CD4-positive, alpha-beta T cell (primary cell): ENCODE data around the gene CHD5. TPM values are rescaled to one million over a fixed set of nuclear protein-coding genes. Genes with fewer than 3 reads are reported as not detected.

Experiments used
- ATAC-seq: fragments of 200-7000 bp; cut with Tn5 transposase; one replicate; pipeline ENCODE4 v1.10.0; 2022; ENCODE audit warnings: mild to moderate bottlenecking; ENCODE audit not compliant: poor library complexity
- CTCF ChIA-PET: fragments of 350-600 bp; sonication (Branson Sonifier 250); formaldehyde crosslinking; loops from one replicate; lab custom pipeline; 2021; ENCODE audit warnings: antibody characterized with exemption, inconsistent platforms; lab: Charles Lee
- POLR2A ChIA-PET: fragments of 350-600 bp; sonication (Branson Sonifier 250); formaldehyde crosslinking; loops from one replicate; lab custom pipeline; 2021; ENCODE audit warnings: antibody characterized with exemption, inconsistent platforms; lab: Charles Lee
- DNase-seq, 14 experiments: peaks; one replicate each; pipeline ENCODE4 v3.0.0-alpha.2; 2013 to 2020; ENCODE audit warnings: mixed read lengths in 2 of 14
- H3K27ac ChIP-seq, 2 donors: one replicate each; pipeline versions ENCODE4 v1.5.1 to v1.7.0; 2013; ENCODE audit warnings: low read length in 2 of 2, low read depth in 1 of 2, mild to moderate bottlenecking in 1 of 2
- H3K27me3 ChIP-seq, 2 experiments: 1 replicate in 1 of 2; 2 replicates in 1 of 2; pipeline versions ENCODE4 v1.6.1 to v1.7.0; 2013; ENCODE audit warnings: low read length in 2 of 2, control low read depth in 1 of 2, mild to moderate bottlenecking in 1 of 2, moderate library complexity in 1 of 2; ENCODE audit not compliant: insufficient read depth in 2 of 2, control insufficient read depth in 1 of 2
- H3K36me3 ChIP-seq: one replicate; pipeline ENCODE4 v1.6.1; 2013; ENCODE audit warnings: low read length, control low read depth; ENCODE audit not compliant: insufficient read depth
- H3K4me1 ChIP-seq: one replicate; pipeline ENCODE4 v1.6.1; 2013; ENCODE audit warnings: low read length, control low read depth; ENCODE audit not compliant: insufficient read depth
- H3K4me3 ChIP-seq: one replicate; pipeline ENCODE4 v1.5.1; 2013; ENCODE audit warnings: mild to moderate bottlenecking, low read length, moderate library complexity
- H3K9me3 ChIP-seq, 2 experiments: 1 replicate in 1 of 2; 2 replicates in 1 of 2; pipeline versions ENCODE4 v1.6.1 to v1.7.0; 2013; ENCODE audit warnings: low read length in 2 of 2, mild to moderate bottlenecking in 2 of 2, control low read depth in 1 of 2, moderate library complexity in 1 of 2; ENCODE audit not compliant: control insufficient read depth in 1 of 2, insufficient read depth in 1 of 2
- H3K27ac Mint-ChIP-seq: one replicate; pipeline ENCODE4 v1.8.0; 2020; ENCODE audit warnings: mixed read lengths
- H3K27me3 Mint-ChIP-seq: one replicate; pipeline ENCODE4 v1.8.0; 2021; ENCODE audit warnings: mixed read lengths
- H3K36me3 Mint-ChIP-seq: one replicate; pipeline ENCODE4 v1.8.0; 2021; ENCODE audit warnings: low read depth, mixed read lengths
- H3K4me1 Mint-ChIP-seq: one replicate; pipeline ENCODE4 v1.8.0; 2021; ENCODE audit warnings: low read depth, mixed read lengths
- H3K4me3 Mint-ChIP-seq: one replicate; pipeline ENCODE4 v1.8.0; 2020; ENCODE audit warnings: mild to moderate bottlenecking, mixed read lengths
- H3K9me3 Mint-ChIP-seq: one replicate; pipeline ENCODE4 v1.8.0; 2020; ENCODE audit warnings: mixed read lengths
- CTCF ChIP-seq: fragments of 200-600 bp; IDR thresholded peaks from one replicate; pipeline ENCODE4 v1.8.0; 2022; ENCODE audit warnings: antibody characterized with exemption, mild to moderate bottlenecking
- intact Hi-C, 2 experiments: fragments of 100-400 bp; cut with DNase I in 1 of 2; cut with micrococcal nuclease in 1 of 2; formaldehyde crosslinking; loops; one replicate each; pipeline versions ENCODE4 v1.15.1 to v1.9.0; 2023 to 2025; cut with DNase I, micrococcal nuclease
- total RNA-seq, 174 experiments: library from RNA in 2 of 174; stranded (reverse) in 2 of 174; gene quantifications; one replicate each; pipeline ENCODE4 v1.2.3 and lab custom pipeline; 2021 to 2026

CHD5 gene
- total RNA-seq, 2 experiments from 2014 or later: 0.25 to 0.34 TPM

DNA sequence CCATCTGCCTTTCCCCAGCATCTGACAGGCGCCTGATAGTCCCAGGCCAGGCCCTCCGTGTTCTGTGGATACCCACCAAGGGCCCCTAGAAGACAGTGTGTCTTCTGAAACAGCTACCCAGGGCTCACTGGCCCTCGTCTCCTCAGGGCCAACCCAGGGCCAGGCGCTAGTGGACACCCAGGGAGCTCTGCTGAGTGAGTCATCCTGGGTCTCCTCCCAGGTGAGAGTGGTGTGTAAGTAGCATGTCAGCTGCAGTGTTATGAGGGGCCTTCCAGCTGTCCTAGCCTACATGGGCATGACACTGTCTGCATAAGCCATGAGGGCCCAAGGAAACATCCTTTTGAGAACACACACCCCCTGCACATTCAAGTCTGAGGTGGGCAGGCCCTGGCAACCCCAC lies 36.7 kb downstream of the CHD5 start:
- TF ChIP-seq CTCF: no peak
- DNase-seq (no peak), ATAC-seq (no peak)
- intact Hi-C loops: no loop called here
- H3K9me3 ChIP-seq: no peaks in the 10 kb centered on the region
- no peak overlapping the region for H3K4me3 ChIP-seq
- Mint-ChIP-seq H3K4me3 (no peak overlapping the region), H3K27ac (no peak overlapping the region), H3K4me1 (peaks cover 6% of the 10 kb centered on the region), H3K36me3 (no peaks in the 10 kb centered on the region), H3K27me3 (peaks cover 6% of the 10 kb centered on the region), H3K9me3 (no peaks in the 10 kb centered on the region)
- H3K4me1 ChIP-seq: peaks cover 4% of the 10 kb centered on the region
- no peaks in the 10 kb centered on the region for H3K36me3 ChIP-seq
- CTCF ChIA-PET: no interaction called here
- POLR2A ChIA-PET: no interaction called here
- peaks cover 3 to 8% of the 10 kb centered on the region in 2 experiments for H3K27me3 ChIP-seq
- no peak overlapping the region for H3K27ac ChIP-seq

GRCh38 chr1:6142734-6143133 lies 37.4 kb downstream of the CHD5 start:
- CTCF ChIA-PET: no interaction called here
- Histone ChIP-seq H3K4me3 (no peak overlapping the region), H3K36me3 (no peaks in the 10 kb centered on the region), H3K9me3 (no peaks in the 10 kb centered on the region), H3K4me1 (no peaks in the 10 kb centered on the region), H3K27me3 (peaks cover 0 to 8% of the 10 kb centered on the region in 2 experiments), H3K27ac (no peak overlapping the region)
- no peak for TF ChIP-seq CTCF
- no peaks in the 10 kb centered on the region for H3K4me1 Mint-ChIP-seq
- no peak overlapping the region for H3K4me3 Mint-ChIP-seq
- POLR2A ChIA-PET: no interaction called here
- intact Hi-C loops: no loop called here
- ATAC-seq: no peak
- DNase-seq: no peak
- H3K9me3 Mint-ChIP-seq: no peaks in the 10 kb centered on the region
- H3K27me3 Mint-ChIP-seq: no peaks in the 10 kb centered on the region
- H3K36me3 Mint-ChIP-seq: no peaks in the 10 kb centered on the region
- no peak overlapping the region for H3K27ac Mint-ChIP-seq

- no peaks in the 10 kb centered on the region for H3K36me3 Mint-ChIP-seq
- DNase-seq (no peak), ATAC-seq (no peak)
- ChIA-PET POLR2A (no interaction called here), CTCF (no interaction called here)
- no peaks in the 10 kb centered on the region for H3K27me3 Mint-ChIP-seq
- H3K27ac Mint-ChIP-seq: no peak overlapping the region
- no peak overlapping the region for H3K4me3 Mint-ChIP-seq
- intact Hi-C loops: no loop called here
- Histone ChIP-seq H3K36me3 (no peaks in the 10 kb centered on the region), H3K27me3 (peaks cover 0 to 3% of the 10 kb centered on the region in 2 experiments), H3K4me1 (no peaks in the 10 kb centered on the region), H3K4me3 (no peak overlapping the region), H3K27ac (no peak overlapping the region), H3K9me3 (no peaks in the 10 kb centered on the region)
- no peaks in the 10 kb centered on the region for H3K9me3 Mint-ChIP-seq
- TF ChIP-seq CTCF: no peak
- H3K4me1 Mint-ChIP-seq: no peaks in the 10 kb centered on the region
These were observed 38.0 kb downstream of the CHD5 start for GRCh38 chr1:6142036-6142621.
